Chondrocyte (in vitro differentiated cells): Measurements from ENCODE around the gene SNTG2. TPM values are rescaled to one million over a fixed set of nuclear protein-coding genes. Genes with fewer than 3 reads are reported as not detected.

Experiments used
- DNase-seq: peaks from one replicate; pipeline ENCODE4 v3.0.0; 2021; ENCODE audit warnings: mixed read lengths, low spot score
- H3K27ac Mint-ChIP-seq: one replicate; pipeline ENCODE4 v1.8.0; 2021; ENCODE audit warnings: mild to moderate bottlenecking, moderate library complexity, mixed read lengths; ENCODE audit not compliant: unreplicated experiment
- H3K27me3 Mint-ChIP-seq: 2 replicates; pipeline ENCODE4 v1.8.0; 2021; ENCODE audit warnings: low read depth, mixed read lengths
- H3K36me3 Mint-ChIP-seq: 2 replicates; pipeline ENCODE4 v1.8.0; 2021; ENCODE audit warnings: low read depth, mixed read lengths
- H3K4me1 Mint-ChIP-seq: 2 replicates; pipeline ENCODE4 v1.8.0; 2021; ENCODE audit warnings: low read depth, mild to moderate bottlenecking, mixed read lengths
- H3K4me3 Mint-ChIP-seq: one replicate; pipeline ENCODE4 v1.8.0; 2021; ENCODE audit warnings: mild to moderate bottlenecking, moderate library complexity, mixed read lengths; ENCODE audit not compliant: unreplicated experiment
- H3K9me3 Mint-ChIP-seq: 2 replicates; pipeline ENCODE4 v1.8.0; 2021; ENCODE audit warnings: low read depth, mixed read lengths
- total RNA-seq: library from RNA; stranded (reverse); gene quantifications from 3 replicates; pipeline ENCODE4 v1.2.1, GENCODE V29; 2021
- TF ChIP-seq, protein P1 (sequence below): fragments of 200-600 bp; sonication (generic); IDR thresholded peaks from 2 replicates; pipeline ENCODE4 v1.5.0; 2021; ENCODE audit warnings: antibody characterized with exemption, mild to moderate bottlenecking, moderate library complexity

SNTG2 gene
- total RNA-seq, 1 donor from 2014 or later, result not detected

DNA sequence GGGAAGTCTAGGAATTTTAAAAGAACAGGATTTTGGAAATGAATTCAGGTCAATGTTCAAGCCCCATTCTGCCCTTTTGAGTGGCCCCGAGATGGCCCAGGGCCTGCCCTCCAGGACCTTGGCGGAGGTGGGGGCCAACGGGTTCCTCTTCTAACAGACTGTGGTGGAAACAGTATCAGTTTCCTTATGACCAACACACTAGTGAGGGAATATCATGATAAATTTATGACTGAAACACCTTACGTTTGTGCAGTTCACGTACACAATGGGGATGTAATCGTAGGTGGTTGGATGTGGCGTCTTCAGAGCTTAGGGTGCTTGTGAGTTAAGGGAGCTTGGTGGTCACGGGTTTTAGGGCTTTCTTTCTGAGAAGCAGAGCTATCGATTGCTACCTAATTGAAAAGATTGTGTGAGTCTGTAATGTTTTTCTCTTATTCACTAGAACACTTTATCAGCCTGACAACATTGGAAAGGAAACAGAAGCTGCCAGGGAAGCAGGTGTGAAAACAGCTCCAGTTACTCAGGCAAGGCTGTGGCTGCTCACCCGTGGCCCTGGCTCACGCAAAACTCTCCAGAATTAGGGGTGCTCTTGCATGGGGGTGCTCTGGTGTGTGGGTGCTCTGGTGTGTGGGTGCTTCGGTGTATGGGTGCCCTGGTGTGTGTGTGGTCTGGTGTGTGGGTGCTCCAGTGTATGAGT is 165.3 kb downstream of the SNTG2 start:
- H3K27ac Mint-ChIP-seq, result no peak overlapping the region
- peaks cover 15% of the 10 kb centered on the region for H3K9me3 Mint-ChIP-seq
- TF ChIP-seq, protein P1, sequence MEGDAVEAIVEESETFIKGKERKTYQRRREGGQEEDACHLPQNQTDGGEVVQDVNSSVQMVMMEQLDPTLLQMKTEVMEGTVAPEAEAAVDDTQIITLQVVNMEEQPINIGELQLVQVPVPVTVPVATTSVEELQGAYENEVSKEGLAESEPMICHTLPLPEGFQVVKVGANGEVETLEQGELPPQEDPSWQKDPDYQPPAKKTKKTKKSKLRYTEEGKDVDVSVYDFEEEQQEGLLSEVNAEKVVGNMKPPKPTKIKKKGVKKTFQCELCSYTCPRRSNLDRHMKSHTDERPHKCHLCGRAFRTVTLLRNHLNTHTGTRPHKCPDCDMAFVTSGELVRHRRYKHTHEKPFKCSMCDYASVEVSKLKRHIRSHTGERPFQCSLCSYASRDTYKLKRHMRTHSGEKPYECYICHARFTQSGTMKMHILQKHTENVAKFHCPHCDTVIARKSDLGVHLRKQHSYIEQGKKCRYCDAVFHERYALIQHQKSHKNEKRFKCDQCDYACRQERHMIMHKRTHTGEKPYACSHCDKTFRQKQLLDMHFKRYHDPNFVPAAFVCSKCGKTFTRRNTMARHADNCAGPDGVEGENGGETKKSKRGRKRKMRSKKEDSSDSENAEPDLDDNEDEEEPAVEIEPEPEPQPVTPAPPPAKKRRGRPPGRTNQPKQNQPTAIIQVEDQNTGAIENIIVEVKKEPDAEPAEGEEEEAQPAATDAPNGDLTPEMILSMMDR, result no peak
- no peak for DNase-seq
- peaks cover 2% of the 10 kb centered on the region for H3K36me3 Mint-ChIP-seq
- no peak overlapping the region for H3K4me3 Mint-ChIP-seq
- H3K27me3 Mint-ChIP-seq, result peaks cover 2% of the 10 kb centered on the region
- no peaks in the 10 kb centered on the region for H3K4me1 Mint-ChIP-seq

DNA sequence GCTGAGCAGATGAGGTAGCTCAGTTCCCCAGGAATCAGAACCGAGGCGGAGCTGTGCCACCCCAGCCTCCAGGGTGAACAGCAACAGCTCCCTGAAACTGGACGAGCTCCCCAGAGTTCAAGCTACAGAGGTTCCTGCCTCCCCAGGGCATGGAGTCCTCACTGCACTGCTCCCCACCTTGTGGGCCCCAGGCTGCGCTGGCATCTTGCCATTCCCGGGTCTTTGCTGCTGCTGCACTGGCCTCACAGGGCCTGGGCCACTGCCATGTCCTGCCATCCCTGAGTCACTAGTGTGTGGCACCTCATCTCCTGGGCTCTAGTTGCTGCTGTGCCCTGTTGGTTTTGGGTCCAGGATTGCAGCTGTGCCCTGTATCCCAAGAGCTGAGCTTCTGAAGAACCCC is 166.9 kb downstream of the SNTG2 start:
- Mint-ChIP-seq H3K36me3 (peaks cover 2% of the 10 kb centered on the region), H3K4me3 (no peak overlapping the region), H3K9me3 (peaks cover 15% of the 10 kb centered on the region), H3K27me3 (peaks cover 2% of the 10 kb centered on the region), H3K4me1 (no peaks in the 10 kb centered on the region), H3K27ac (no peak overlapping the region)
- no peak for DNase-seq
- TF ChIP-seq, protein P1, result no peak

DNA sequence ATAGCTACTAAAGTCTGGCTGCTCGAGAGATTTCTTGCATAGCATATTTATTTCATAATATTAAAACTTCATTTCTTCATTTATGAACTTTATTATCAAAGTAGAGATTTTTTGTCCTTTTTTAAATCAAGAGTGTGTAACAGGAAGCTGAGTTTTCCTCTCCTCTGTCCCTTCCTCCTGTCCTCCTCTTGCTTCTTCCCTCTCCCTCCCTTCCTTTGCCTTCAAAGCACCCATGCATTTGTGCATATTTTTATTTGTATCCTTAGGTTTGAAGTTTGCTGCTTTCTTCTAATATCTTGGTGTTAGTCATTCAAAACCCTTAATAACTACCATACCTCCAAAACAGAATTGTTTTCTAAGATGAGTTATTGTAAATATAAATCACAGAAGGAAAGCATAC is 174.6 kb downstream of the SNTG2 start:
- Mint-ChIP-seq H3K36me3 (no peaks in the 10 kb centered on the region), H3K9me3 (no peaks in the 10 kb centered on the region), H3K27ac (no peak overlapping the region), H3K27me3 (peaks cover 2% of the 10 kb centered on the region), H3K4me1 (peaks cover 6% of the 10 kb centered on the region), H3K4me3 (no peak overlapping the region)
- no peak for DNase-seq
- TF ChIP-seq, protein P1, result no peak

DNA sequence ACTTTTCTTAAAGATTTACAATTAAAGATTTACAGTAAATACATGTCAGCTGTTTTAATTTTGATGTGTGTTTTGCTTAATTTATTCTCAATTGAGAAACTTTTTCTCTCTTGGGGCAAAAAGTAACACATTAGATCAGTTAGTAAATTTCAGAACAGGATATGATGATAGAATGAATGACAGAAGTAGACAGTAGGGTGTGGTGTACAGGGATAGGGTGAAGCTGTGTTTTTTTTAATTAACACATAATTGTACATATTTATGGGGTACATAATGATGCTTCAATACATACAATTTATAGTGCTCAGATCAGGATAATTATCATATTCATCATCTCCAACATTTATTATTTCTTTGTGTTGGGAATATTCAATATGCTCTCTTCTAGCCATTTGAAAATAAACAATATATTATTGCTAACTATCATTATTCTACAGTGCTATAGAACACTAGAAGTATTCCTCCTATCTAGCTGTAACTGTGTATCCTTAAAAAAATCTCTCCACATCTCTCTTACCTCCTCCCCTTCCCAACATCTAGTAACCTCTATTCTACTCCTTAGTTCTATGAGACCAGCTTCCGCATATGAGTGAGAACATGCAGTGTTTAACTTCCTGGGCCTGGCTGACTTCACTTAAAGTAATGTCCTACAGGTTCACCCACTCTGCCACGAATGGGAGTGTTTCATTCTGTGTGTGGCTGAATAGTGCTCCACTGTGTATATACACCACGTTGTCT is 175.2 kb downstream of the SNTG2 start:
- TF ChIP-seq, protein P1, result no peak

DNA sequence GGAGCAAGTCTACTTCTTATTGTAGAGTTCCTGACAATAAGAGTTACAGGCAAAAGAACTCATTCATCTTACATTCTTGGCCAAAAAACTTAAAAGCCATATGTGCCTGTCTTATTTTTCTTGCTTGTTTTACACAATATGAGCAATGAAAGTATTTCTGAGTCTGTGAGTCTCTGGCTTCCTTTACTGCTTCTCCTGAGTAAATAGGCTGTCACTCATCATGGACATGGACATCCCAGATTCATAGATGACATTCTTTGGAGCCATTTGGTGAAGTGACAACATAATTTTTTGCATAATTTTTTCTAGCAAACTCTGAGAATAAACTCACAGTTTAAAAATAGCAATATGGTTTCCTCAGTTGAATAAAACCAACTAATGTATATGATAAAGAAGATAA is 179.3 kb downstream of the SNTG2 start:
- no peak for DNase-seq
- Mint-ChIP-seq H3K9me3 (no peaks in the 10 kb centered on the region), H3K27me3 (no peaks in the 10 kb centered on the region), H3K4me3 (no peak overlapping the region), H3K36me3 (no peaks in the 10 kb centered on the region), H3K27ac (no peak overlapping the region), H3K4me1 (peaks cover 9% of the 10 kb centered on the region)
- TF ChIP-seq, protein P1, result no peak

More for the DNA sequence above, 175.2 kb downstream of the SNTG2 start:
- peaks cover 6% of the 10 kb centered on the region for H3K4me1 Mint-ChIP-seq
- H3K9me3 Mint-ChIP-seq, result no peaks in the 10 kb centered on the region
- no peak overlapping the region for H3K4me3 Mint-ChIP-seq
- no peak for DNase-seq
- H3K36me3 Mint-ChIP-seq, result no peaks in the 10 kb centered on the region
- peaks cover 2% of the 10 kb centered on the region for H3K27me3 Mint-ChIP-seq
- H3K27ac Mint-ChIP-seq, result no peak overlapping the region
